GM20000 (cell line): Measurements from ENCODE around the gene ADRA2B.

ENCODE experiments used
- DNase-seq: peaks from one replicate; pipeline ENCODE4 v3.0.0; 2012; ENCODE audit warnings: low spot score
- CTCF ChIP-seq: IDR thresholded peaks from 2 replicates; pipeline ENCODE4 v1.5.1; 2012; ENCODE audit warnings: mild to moderate bottlenecking, control low read depth; ENCODE audit errors: extremely low read depth, missing control alignments

ADRA2B gene

GRCh38 chr2:96092951-96093350 lies 23.4 kb downstream of the ADRA2B start:
- DNase-seq: no peak
- no peak for TF ChIP-seq CTCF

- TF ChIP-seq CTCF: no peak
- no peak for DNase-seq
These were observed 23.8 kb downstream of the ADRA2B start for GRCh38 chr2:96092573-96092877.

GRCh38 chr2:96091711-96092572 lies 24.4 kb downstream of the ADRA2B start:
- TF ChIP-seq CTCF: no peak
- DNase-seq: no peak

GRCh38 chr2:96091141-96091710 lies 25.1 kb downstream of the ADRA2B start:
- no peak for DNase-seq
- no peak for TF ChIP-seq CTCF

- TF ChIP-seq CTCF: no peak
- DNase-seq: no peak
These were observed 26.0 kb downstream of the ADRA2B start for GRCh38 chr2:96090196-96090926.

- TF ChIP-seq CTCF: no peak
- DNase-seq: no peak
These were observed 26.8 kb downstream of the ADRA2B start for GRCh38 chr2:96089356-96090195.
